H1 (cell line): Measurements from ENCODE around the gene FBXO44. TPM values are rescaled to one million over a fixed set of nuclear protein-coding genes. Genes with fewer than 3 reads are reported as not detected.

Experiments
- ASH2L ChIP-seq: fragments of 200-600, 300-600 bp; sonication (generic); IDR thresholded peaks from one replicate; pipeline ENCODE4 v1.7.1; 2017; ENCODE audit warnings: low read length
- BACH1 ChIP-seq: IDR thresholded peaks from 2 replicates; pipeline ENCODE4 v1.6.1; 2012; ENCODE audit warnings: low read length, improper control_type of control experiment
- CEBPB ChIP-seq: IDR thresholded peaks from 2 replicates; pipeline ENCODE4 v1.6.1; 2012; ENCODE audit warnings: low read depth, low read length
- EGR1 ChIP-seq: IDR thresholded peaks from 2 replicates; pipeline ENCODE4 v1.6.1; 2011; ENCODE audit warnings: low read depth, low read length, borderline replicate concordance
- EP300 ChIP-seq, 2 experiments: IDR thresholded peaks; 1 replicate in 1 of 2; 2 replicates in 1 of 2; pipeline ENCODE4 v1.6.1; 2011 to 2012; ENCODE audit warnings: low read depth in 2 of 2, low read length in 2 of 2, mild to moderate bottlenecking in 2 of 2, borderline replicate concordance in 1 of 2, inconsistent platforms in 1 of 2, moderate library complexity in 1 of 2
- HDAC2 ChIP-seq, 2 experiments: fragments of 300-600 bp in 1 of 2; sonication (generic) in 1 of 2; IDR thresholded peaks; 2 replicates each; pipeline ENCODE4 v1.6.1; 2011 to 2012; ENCODE audit warnings: low read depth in 2 of 2, low read length in 2 of 2, mild to moderate bottlenecking in 2 of 2, moderate library complexity in 2 of 2, borderline replicate concordance in 1 of 2, inconsistent platforms in 1 of 2
- HDAC6 ChIP-seq: IDR thresholded peaks from one replicate; pipeline ENCODE4 v1.7.1; 2012; ENCODE audit warnings: low read depth, mild to moderate bottlenecking, inconsistent platforms, low read length, moderate library complexity
- PHF8 ChIP-seq: fragments of 200-600 bp; sonication (generic); conservative IDR thresholded peaks from 2 replicates; pipeline ENCODE4 v1.7.1; 2012; ENCODE audit warnings: low read depth, mild to moderate bottlenecking, inconsistent platforms, low read length, moderate library complexity
- POLR2A ChIP-seq, 2 experiments: IDR thresholded peaks; 1 replicate in 1 of 2; 2 replicates in 1 of 2; pipeline ENCODE4 v1.6.1; 2011; ENCODE audit warnings: low read depth in 2 of 2, low read length in 2 of 2, mild to moderate bottlenecking in 2 of 2; ENCODE audit errors: control extremely low read depth in 1 of 2
- POLR2AphosphoS5 ChIP-seq: IDR thresholded peaks from 2 replicates; pipeline ENCODE4 v1.6.1; 2011; ENCODE audit warnings: low read depth, low read length
- RBBP5 ChIP-seq: IDR thresholded peaks from 2 replicates; pipeline ENCODE4 v1.7.1; 2012; ENCODE audit warnings: low read depth, mild to moderate bottlenecking, inconsistent platforms, low read length, moderate library complexity, borderline replicate concordance
- SIRT6 ChIP-seq: IDR thresholded peaks from one replicate; pipeline ENCODE4 v1.7.1; 2012; ENCODE audit warnings: low read length, inconsistent platforms
- SP1 ChIP-seq: IDR thresholded peaks from 2 replicates; pipeline ENCODE4 v1.6.1; 2011; ENCODE audit warnings: low read depth, low read length
- TAF1 ChIP-seq: IDR thresholded peaks from 2 replicates; pipeline ENCODE4 v1.6.1; 2011; ENCODE audit warnings: mild to moderate bottlenecking, low read depth, low read length
- TAF7 ChIP-seq: optimal IDR thresholded peaks from 2 replicates; pipeline ENCODE3; 2011; ENCODE audit warnings: low read depth, mild to moderate bottlenecking, inconsistent platforms, low read length, moderate library complexity, borderline replicate concordance
- ZNF274 ChIP-seq: IDR thresholded peaks from 2 replicates; pipeline ENCODE4 v1.7.0; 2012; ENCODE audit warnings: low read length, borderline replicate concordance; ENCODE audit errors: extremely low read depth
- polyA plus RNA-seq, 7 experiments: library from polyadenylated mRNA; depleted of rRNA in 3 of 7; stranded (reverse) in 5 of 7; unstranded in 2 of 7; fragments of >200 nt in 5 of 7; fragments of 200-250 nt in 2 of 7; gene quantifications; 1 replicate in 5 of 7; 2 replicates in 1 of 7; 4 replicates in 1 of 7; pipeline versions ENCODE4 v1.2.1 to v1.2.3, GENCODE V29; 2011 to 2013; ENCODE audit warnings: missing spikeins in 2 of 7, mixed read lengths in 2 of 7
- total RNA-seq: library from RNA; stranded (reverse); fragmentation: NEBNext Ultra II Directional; extraction: Animal tissue kit (Norgen Biotek cat#: 25700); gene quantifications from 2 replicates; pipeline ENCODE4 v1.2.1, GENCODE V29; 2021

The FBXO44 gene
- total and polyA plus RNA-seq, 2 of the 8 experiments (the other 6 are each of a cell fraction or from before 2014, with no cell fraction given): 27.0 to 27.2 TPM

- TF ChIP-seq TAF7 (no peak), TAF1 (peak; percentile 47), ZNF274 (no peak), PHF8 (peak; percentile 0; the same call in 1 of the 2 replicates), CEBPB (no peak), ASH2L (peak; percentile 46), EP300 (IDR thresholded peaks at IDR 0.05; ENCODE audit: borderline replicate concordance in 1 of 2, low read depth in 2 of 2, low read length in 2 of 2) (peak in 1 of 2 experiments; percentile 69; a peak in 1 of 3 replicates), HDAC2 (IDR thresholded peaks at IDR 0.05; ENCODE audit: borderline replicate concordance in 1 of 2, low read depth in 2 of 2, low read length in 2 of 2) (no peak), BACH1 (0 out of 2 replicates have a peak, but pooled peaks have one; percentile 21), POLR2AphosphoS5 (no peak), SIRT6 (no peak), HDAC6 (no peak), EGR1 (peak; percentile 92; the same call in 1 of the 2 replicates), SP1 (peak; percentile 70; the same call in 1 of the 2 replicates), POLR2A (IDR thresholded peaks at IDR 0.05; ENCODE audit: control extremely low read depth in 1 of 2, low read depth in 2 of 2, low read length in 2 of 2) (peak in 1 of 2 experiments; percentile 17; a peak in 1 of 3 replicates), RBBP5 (no peak)
These were observed 26.5 kb downstream of the FBXO44 start, which contains the start of gene MAD2L2 (continued) for GRCh38 chr1:11681071-11681771.
